ENCODE data around the gene PAN3. TPM values are rescaled to one million over a fixed set of nuclear protein-coding genes. Genes with fewer than 3 reads are reported as not detected.

PAN3 gene
- total RNA-seq, 1 donor from 2014 or later = 33.9 TPM

DNA sequence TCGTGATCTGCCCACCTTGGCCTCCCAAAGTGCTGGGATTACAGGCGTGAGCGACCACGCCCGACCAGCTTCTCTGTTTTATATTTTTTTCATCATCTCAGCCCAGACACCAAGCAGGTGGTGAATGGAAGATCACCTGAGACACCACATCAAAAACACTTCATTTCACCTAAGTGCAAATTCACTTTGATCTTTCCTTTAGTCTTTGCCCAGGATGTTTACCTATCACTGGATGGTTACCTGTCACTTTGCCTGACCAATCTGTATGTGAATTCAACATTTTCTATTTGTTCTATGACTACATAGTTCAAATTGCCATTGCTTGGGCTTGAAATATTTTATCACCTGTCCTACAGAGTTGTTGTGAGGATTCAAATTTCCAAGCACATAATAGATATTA, 65.7 kb downstream of the PAN3 start:
- Histone ChIP-seq H3K9ac (ENCODE audit: low read depth in 1 of 3, low read length in 3 of 3) (no peak overlapping the region), H3K4me1 (ENCODE audit: control insufficient read depth in 3 of 3, insufficient read depth in 3 of 3, low read length in 3 of 3) (no peaks in the 10 kb centered on the region), H3K36me3 (ENCODE audit: control insufficient read depth in 3 of 3, insufficient read depth in 3 of 3, low read length in 3 of 3) (peaks cover 0 to 3% (median 0%) of the 10 kb centered on the region in 3 donors), H3K4me3 (ENCODE audit: low read length in 3 of 3) (no peak overlapping the region), H3K9me3 (ENCODE audit: control insufficient read depth in 3 of 3, low read length in 3 of 3) (no peaks in the 10 kb centered on the region), H3K27me3 (ENCODE audit: control insufficient read depth in 3 of 3, insufficient read depth in 3 of 3, low read length in 3 of 3) (no peaks in the 10 kb centered on the region), H3K27ac (ENCODE audit: low read depth, low read length) (no peak overlapping the region)

DNA sequence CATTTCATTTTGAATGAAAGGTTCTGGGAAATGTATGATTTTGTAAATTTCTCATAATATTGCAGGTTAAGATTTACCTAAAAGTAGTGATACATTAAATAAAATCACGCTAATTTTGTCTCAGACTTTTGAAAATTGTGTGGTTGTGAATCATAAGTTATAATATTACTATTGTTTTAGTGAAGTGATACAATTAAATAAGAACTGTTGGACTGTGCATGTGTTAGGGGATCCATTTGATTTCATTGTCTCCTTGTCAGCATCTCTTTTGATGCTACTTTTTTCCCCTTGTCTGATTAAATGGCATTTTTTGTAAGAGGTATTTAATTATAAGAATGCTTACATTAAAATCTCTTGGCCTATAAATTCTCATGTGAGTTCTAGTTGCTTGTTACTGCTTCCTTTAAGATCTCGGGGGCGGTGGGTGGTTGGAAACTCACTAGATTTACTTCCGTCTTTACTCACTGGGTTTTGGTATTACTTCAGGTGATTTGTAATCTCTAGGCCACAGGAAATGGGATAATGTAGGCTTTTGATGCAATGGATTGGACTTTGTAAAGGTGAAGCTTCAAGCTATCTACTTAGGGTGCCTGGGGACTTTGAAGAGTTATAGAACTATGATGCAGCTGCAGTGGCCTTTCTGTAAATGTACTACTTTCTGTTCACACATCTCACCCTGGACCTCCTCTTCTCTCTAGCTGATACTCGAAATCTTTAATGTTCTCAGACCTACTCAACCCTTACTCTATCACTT, 66.5 kb downstream of the PAN3 start:
- no peak overlapping the region for H3K9ac ChIP-seq (ENCODE audit: low read depth in 1 of 3, low read length in 3 of 3)
- H3K36me3 ChIP-seq (ENCODE audit: control insufficient read depth in 3 of 3, insufficient read depth in 3 of 3, low read length in 3 of 3) = peaks cover 0 to 3% (median 0%) of the 10 kb centered on the region in 3 donors
- H3K27ac ChIP-seq (ENCODE audit: low read depth, low read length) = no peak overlapping the region
- H3K9me3 ChIP-seq (ENCODE audit: control insufficient read depth in 3 of 3, low read length in 3 of 3) = no peaks in the 10 kb centered on the region
- no peaks in the 10 kb centered on the region for H3K4me1 ChIP-seq (ENCODE audit: control insufficient read depth in 3 of 3, insufficient read depth in 3 of 3, low read length in 3 of 3)
- H3K27me3 ChIP-seq (ENCODE audit: control insufficient read depth in 3 of 3, insufficient read depth in 3 of 3, low read length in 3 of 3) = no peaks in the 10 kb centered on the region
- H3K4me3 ChIP-seq (ENCODE audit: low read length in 3 of 3) = no peak overlapping the region

DNA sequence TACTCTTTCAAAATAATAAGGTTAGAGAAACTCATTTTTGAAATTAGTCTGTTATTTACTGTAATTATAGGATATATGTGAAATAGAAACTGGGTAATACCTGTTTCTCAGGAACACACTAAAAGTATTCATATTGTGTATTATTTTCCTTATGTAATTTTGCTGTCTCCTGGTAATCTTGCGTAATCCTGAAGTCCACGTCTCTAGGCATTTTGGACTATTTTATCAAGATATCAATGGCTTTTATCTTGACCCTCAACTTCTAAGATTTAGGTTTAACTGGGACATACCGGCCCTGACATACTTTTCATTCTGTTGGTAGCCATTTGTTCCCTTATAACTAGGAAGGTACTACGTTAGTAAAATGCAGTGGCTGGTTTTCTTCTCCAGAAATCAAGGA, 80.3 kb downstream of the PAN3 start:
- H3K4me1 ChIP-seq (ENCODE audit: control insufficient read depth in 3 of 3, insufficient read depth in 3 of 3, low read length in 3 of 3) = no peaks in the 10 kb centered on the region
- H3K36me3 ChIP-seq (ENCODE audit: control insufficient read depth in 3 of 3, insufficient read depth in 3 of 3, low read length in 3 of 3) = peaks cover 0 to 2% (median 0%) of the 10 kb centered on the region in 3 donors
- no peak overlapping the region for H3K9ac ChIP-seq (ENCODE audit: low read depth in 1 of 3, low read length in 3 of 3)
- no peak overlapping the region for H3K27ac ChIP-seq (ENCODE audit: low read depth, low read length)
- H3K4me3 ChIP-seq (ENCODE audit: low read length in 3 of 3) = no peak overlapping the region
- H3K9me3 ChIP-seq (ENCODE audit: control insufficient read depth in 3 of 3, low read length in 3 of 3) = no peaks in the 10 kb centered on the region
- no peaks in the 10 kb centered on the region for H3K27me3 ChIP-seq (ENCODE audit: control insufficient read depth in 3 of 3, insufficient read depth in 3 of 3, low read length in 3 of 3)

DNA sequence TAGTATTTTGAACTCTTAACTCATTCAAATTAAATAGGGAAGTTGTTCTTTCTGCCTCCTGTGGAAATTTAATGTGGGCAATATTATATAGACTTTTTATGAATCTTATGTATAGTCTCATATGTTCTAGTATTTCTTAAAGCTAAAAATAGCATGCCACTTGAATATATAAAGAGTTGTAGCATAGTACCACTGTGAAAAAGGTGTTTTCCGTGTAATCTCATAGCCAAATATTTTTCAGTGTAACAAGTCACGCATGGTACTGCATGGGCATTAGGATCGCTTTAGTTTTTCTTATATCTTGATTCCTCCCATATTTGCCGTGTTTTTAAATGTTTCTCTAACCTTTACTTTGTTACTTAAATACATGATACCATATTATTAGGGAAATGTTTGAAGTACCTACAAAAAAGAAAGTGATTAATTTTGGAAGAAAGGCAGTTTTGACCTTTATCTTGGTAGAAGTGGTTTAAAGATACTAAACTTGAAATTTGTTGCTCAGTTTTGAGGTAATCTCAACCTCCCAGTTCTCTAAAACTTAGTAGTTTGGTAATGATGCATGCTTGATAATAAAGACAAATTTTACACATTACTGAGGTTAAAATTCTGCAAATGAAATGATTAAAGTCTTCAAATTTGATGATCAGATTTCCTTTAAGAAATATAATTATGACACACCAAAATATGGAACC, 81.2 kb downstream of the PAN3 start:
- H3K9ac ChIP-seq (ENCODE audit: low read depth in 1 of 3, low read length in 3 of 3) = no peak overlapping the region
- H3K4me3 ChIP-seq (ENCODE audit: low read length in 3 of 3) = no peak overlapping the region
- H3K9me3 ChIP-seq (ENCODE audit: control insufficient read depth in 3 of 3, low read length in 3 of 3) = no peaks in the 10 kb centered on the region
- H3K27ac ChIP-seq (ENCODE audit: low read depth, low read length) = no peak overlapping the region
- no peaks in the 10 kb centered on the region for H3K36me3 ChIP-seq (ENCODE audit: control insufficient read depth in 3 of 3, insufficient read depth in 3 of 3, low read length in 3 of 3)
- H3K4me1 ChIP-seq (ENCODE audit: control insufficient read depth in 3 of 3, insufficient read depth in 3 of 3, low read length in 3 of 3) = no peaks in the 10 kb centered on the region
- no peaks in the 10 kb centered on the region for H3K27me3 ChIP-seq (ENCODE audit: control insufficient read depth in 3 of 3, insufficient read depth in 3 of 3, low read length in 3 of 3)

DNA sequence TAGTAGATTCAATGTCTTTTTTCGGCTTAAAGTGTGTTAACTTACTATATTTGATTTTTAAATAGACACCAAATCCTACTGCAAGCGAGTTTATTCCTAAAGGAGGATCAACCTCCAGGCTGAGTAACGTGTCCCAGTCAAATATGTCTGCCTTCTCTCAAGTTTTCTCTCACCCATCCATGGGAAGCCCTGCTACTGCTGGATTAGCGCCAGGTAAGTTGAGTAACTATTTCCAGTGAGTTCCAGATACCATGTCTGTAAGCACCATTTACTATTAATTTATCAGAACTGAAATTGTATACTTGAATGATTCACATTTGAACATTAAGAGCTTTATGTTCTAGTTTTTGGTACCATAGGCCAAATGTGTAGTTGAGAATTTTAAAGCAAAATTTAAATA, 81.8 kb downstream of the PAN3 start:
- H3K27me3 ChIP-seq (ENCODE audit: control insufficient read depth in 3 of 3, insufficient read depth in 3 of 3, low read length in 3 of 3) = no peaks in the 10 kb centered on the region
- H3K9me3 ChIP-seq (ENCODE audit: control insufficient read depth in 3 of 3, low read length in 3 of 3) = no peaks in the 10 kb centered on the region
- H3K4me1 ChIP-seq (ENCODE audit: control insufficient read depth in 3 of 3, insufficient read depth in 3 of 3, low read length in 3 of 3) = no peaks in the 10 kb centered on the region
- no peak overlapping the region for H3K27ac ChIP-seq (ENCODE audit: low read depth, low read length)
- H3K4me3 ChIP-seq (ENCODE audit: low read length in 3 of 3) = no peak overlapping the region
- H3K36me3 ChIP-seq (ENCODE audit: control insufficient read depth in 3 of 3, insufficient read depth in 3 of 3, low read length in 3 of 3) = no peaks in the 10 kb centered on the region
- no peak overlapping the region for H3K9ac ChIP-seq (ENCODE audit: low read depth in 1 of 3, low read length in 3 of 3)

DNA sequence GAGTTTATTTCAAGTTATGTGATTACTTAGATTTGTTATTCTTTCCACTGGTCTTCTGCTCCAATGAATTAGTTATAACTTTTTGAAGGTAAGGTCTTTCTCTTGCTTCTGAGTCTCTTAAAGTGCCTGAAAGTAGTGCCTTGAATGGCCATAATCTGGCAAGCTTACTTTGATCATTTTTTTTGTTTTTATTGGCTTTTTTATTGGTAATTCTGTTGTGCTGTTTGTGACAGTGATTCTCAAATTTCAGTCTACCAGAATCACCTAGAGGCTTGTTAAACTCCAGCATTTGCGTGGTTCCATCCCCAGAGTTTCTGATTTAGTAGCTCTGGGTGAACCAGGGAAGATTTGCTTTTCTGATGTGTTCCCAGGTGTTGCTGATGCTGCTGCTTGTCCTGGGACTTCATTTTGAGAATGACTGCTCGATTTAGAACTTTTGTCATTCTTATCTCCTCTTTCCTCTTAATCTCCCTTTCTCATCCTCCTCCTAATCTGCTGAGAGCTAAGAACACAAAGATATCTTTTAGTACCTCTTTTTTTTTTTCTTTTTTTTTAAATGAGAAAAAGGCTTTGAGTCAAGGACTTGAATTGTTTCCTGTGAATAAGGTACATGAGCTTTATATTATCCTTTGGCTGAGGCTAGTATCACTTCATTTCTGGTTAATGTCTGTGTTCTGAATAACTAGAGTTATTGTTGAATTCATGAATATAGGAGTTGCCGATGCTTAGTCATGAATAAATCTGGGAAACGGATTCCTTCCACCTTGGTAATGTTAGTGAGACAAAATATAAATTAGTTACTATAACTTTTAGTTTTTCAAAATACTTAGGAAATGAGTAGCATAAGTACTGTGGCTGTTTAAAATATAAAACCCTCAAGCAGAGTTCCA, 91.4 kb downstream of the PAN3 start:
- Histone ChIP-seq H3K36me3 (ENCODE audit: control insufficient read depth in 3 of 3, insufficient read depth in 3 of 3, low read length in 3 of 3) (no peaks in the 10 kb centered on the region), H3K9me3 (ENCODE audit: control insufficient read depth in 3 of 3, low read length in 3 of 3) (no peaks in the 10 kb centered on the region), H3K27me3 (ENCODE audit: control insufficient read depth in 3 of 3, insufficient read depth in 3 of 3, low read length in 3 of 3) (no peaks in the 10 kb centered on the region), H3K4me3 (ENCODE audit: low read length in 3 of 3) (no peak overlapping the region), H3K4me1 (ENCODE audit: control insufficient read depth in 3 of 3, insufficient read depth in 3 of 3, low read length in 3 of 3) (no peaks in the 10 kb centered on the region), H3K9ac (ENCODE audit: low read depth in 1 of 3, low read length in 3 of 3) (no peak overlapping the region), H3K27ac (ENCODE audit: low read depth, low read length) (no peak overlapping the region)

DNA sequence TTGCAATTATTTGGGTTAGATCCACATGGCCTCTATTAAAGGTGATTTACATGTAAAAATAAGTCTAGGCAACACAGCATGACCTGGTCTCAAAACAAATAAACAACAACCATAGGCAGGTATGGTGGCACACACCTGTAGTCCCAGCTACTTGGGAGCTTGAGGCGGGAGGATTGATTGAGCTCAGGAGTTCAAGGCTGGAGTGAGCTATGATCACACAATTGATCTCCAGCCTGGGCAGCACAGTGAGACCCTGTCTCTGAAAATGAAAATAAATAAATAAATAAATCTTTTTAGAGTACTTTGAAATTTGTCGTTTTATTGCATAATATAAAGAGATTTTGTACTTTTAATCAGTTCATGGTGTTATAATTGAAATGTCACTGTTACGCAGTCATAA, 93.3 kb downstream of the PAN3 start:
- H3K36me3 ChIP-seq (ENCODE audit: control insufficient read depth in 3 of 3, insufficient read depth in 3 of 3, low read length in 3 of 3) = peaks cover 0 to 5% (median 0%) of the 10 kb centered on the region in 3 donors
- no peaks in the 10 kb centered on the region for H3K27me3 ChIP-seq (ENCODE audit: control insufficient read depth in 3 of 3, insufficient read depth in 3 of 3, low read length in 3 of 3)
- no peaks in the 10 kb centered on the region for H3K9me3 ChIP-seq (ENCODE audit: control insufficient read depth in 3 of 3, low read length in 3 of 3)
- no peak overlapping the region for H3K9ac ChIP-seq (ENCODE audit: low read depth in 1 of 3, low read length in 3 of 3)
- no peak overlapping the region for H3K27ac ChIP-seq (ENCODE audit: low read depth, low read length)
- no peak overlapping the region for H3K4me3 ChIP-seq (ENCODE audit: low read length in 3 of 3)
- H3K4me1 ChIP-seq (ENCODE audit: control insufficient read depth in 3 of 3, insufficient read depth in 3 of 3, low read length in 3 of 3) = no peaks in the 10 kb centered on the region

DNA sequence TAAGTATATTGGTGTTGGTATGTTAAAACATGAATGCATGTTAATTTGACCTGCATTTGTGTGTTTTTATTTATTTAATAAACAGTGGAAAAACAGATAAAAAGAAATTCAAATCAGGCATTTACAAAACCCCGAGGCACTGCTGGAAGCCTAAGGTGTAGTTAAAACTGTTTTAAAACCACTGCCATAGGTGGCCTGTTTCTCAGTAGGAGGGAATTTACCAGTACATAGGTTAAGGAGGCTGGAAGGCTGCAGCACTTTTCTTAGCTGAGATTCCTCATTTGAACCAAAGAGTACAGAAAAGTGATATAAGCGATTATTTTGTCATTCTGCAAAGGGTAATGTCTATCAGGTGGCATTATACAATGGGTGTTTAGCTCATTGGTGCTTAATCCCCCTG, 99.6 kb downstream of the PAN3 start:
- Histone ChIP-seq H3K4me3 (ENCODE audit: low read length in 3 of 3) (no peak overlapping the region), H3K27me3 (ENCODE audit: control insufficient read depth in 3 of 3, insufficient read depth in 3 of 3, low read length in 3 of 3) (no peaks in the 10 kb centered on the region), H3K4me1 (ENCODE audit: control insufficient read depth in 3 of 3, insufficient read depth in 3 of 3, low read length in 3 of 3) (no peaks in the 10 kb centered on the region), H3K27ac (ENCODE audit: low read depth, low read length) (no peak overlapping the region), H3K9ac (ENCODE audit: low read depth in 1 of 3, low read length in 3 of 3) (no peak overlapping the region), H3K36me3 (ENCODE audit: control insufficient read depth in 3 of 3, insufficient read depth in 3 of 3, low read length in 3 of 3) (peaks cover 2 to 8% (median 6%) of the 10 kb centered on the region in 3 donors), H3K9me3 (ENCODE audit: control insufficient read depth in 3 of 3, low read length in 3 of 3) (no peaks in the 10 kb centered on the region)

DNA sequence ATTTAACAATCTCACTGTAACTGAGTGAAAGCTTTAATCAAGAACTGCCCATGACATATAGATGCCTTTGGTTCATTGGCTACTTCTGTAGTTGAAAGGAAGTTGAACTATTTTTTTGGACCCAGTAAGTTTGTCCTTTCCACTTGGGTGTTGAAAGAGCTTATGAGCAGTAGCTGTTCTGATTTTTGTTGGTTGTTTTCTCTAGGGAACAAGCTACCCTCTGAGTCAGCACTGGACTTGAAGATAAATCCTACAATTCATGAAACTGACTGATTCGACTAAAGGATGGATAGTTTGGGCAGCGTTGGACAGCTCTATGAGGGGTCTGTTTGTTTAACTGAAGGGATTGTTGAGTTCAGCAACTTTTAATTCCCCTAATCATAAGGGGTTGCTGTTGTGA, 101.0 kb downstream of the PAN3 start:
- H3K4me1 ChIP-seq (ENCODE audit: control insufficient read depth in 3 of 3, insufficient read depth in 3 of 3, low read length in 3 of 3) = no peaks in the 10 kb centered on the region
- H3K9ac ChIP-seq (ENCODE audit: low read depth in 1 of 3, low read length in 3 of 3) = no peak overlapping the region
- H3K9me3 ChIP-seq (ENCODE audit: control insufficient read depth in 3 of 3, low read length in 3 of 3) = no peaks in the 10 kb centered on the region
- H3K27me3 ChIP-seq (ENCODE audit: control insufficient read depth in 3 of 3, insufficient read depth in 3 of 3, low read length in 3 of 3) = no peaks in the 10 kb centered on the region
- no peak overlapping the region for H3K4me3 ChIP-seq (ENCODE audit: low read length in 3 of 3)
- no peak overlapping the region for H3K27ac ChIP-seq (ENCODE audit: low read depth, low read length)
- peaks cover 2 to 8% (median 6%) of the 10 kb centered on the region in 3 donors for H3K36me3 ChIP-seq (ENCODE audit: control insufficient read depth in 3 of 3, insufficient read depth in 3 of 3, low read length in 3 of 3)

DNA sequence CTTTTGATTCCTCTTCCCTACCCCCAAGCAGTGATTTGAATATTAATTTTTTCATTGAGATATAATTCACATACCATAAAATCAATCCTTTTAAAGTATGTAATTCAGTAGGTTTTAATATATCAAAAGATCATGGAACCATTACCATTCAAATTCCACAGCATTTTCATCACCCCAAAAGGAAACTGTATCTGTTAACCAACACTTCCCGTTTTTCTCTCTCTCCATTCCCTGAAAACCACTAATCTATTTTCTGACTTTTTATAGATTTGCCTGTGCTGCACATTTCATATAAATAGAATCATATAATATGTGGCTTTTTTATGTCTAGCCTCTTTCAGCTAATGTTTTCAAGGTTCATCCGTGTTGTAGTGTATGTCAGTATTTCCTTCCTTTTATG, 107.1 kb downstream of the PAN3 start:
- Histone ChIP-seq H3K9me3 (ENCODE audit: control insufficient read depth in 3 of 3, low read length in 3 of 3) (no peaks in the 10 kb centered on the region), H3K9ac (ENCODE audit: low read depth in 1 of 3, low read length in 3 of 3) (no peak overlapping the region), H3K4me3 (ENCODE audit: low read length in 3 of 3) (no peak overlapping the region), H3K27me3 (ENCODE audit: control insufficient read depth in 3 of 3, insufficient read depth in 3 of 3, low read length in 3 of 3) (no peaks in the 10 kb centered on the region), H3K4me1 (ENCODE audit: control insufficient read depth in 3 of 3, insufficient read depth in 3 of 3, low read length in 3 of 3) (no peaks in the 10 kb centered on the region), H3K36me3 (ENCODE audit: control insufficient read depth in 3 of 3, insufficient read depth in 3 of 3, low read length in 3 of 3) (peaks cover 0 to 6% (median 2%) of the 10 kb centered on the region in 3 donors), H3K27ac (ENCODE audit: low read depth, low read length) (no peak overlapping the region)
